AG04449 (cell line): ENCODE results near the gene ACSF2.

ENCODE experiments used
- CTCF ChIA-PET: fragments of 350-600 bp; formaldehyde crosslinking; extraction: SDS; loops from one replicate; lab custom pipeline; 2021; ENCODE audit warnings: antibody characterized with exemption; lab: Yijun Ruan, JAX
- POLR2A ChIA-PET: fragments of 400-600, 350-600 bp; formaldehyde crosslinking; extraction: SDS; loops from one replicate; lab custom pipeline; 2020; ENCODE audit warnings: antibody characterized with exemption, inconsistent platforms; lab: Yijun Ruan, JAX
- DNase-seq: peaks from one replicate; pipeline ENCODE4 v3.0.0-alpha.2; 2010; ENCODE audit warnings: low read depth, low spot score
- H3K4me3 ChIP-seq: 2 replicates; pipeline ENCODE4 v1.5.1; 2011; ENCODE audit warnings: low read depth, mild to moderate bottlenecking, control low read depth, low read length
- TF ChIP-seq, protein P1 (sequence below): IDR thresholded peaks from one replicate; pipeline ENCODE4 v1.5.1; 2011; ENCODE audit warnings: mild to moderate bottlenecking, moderate library complexity, low read length, control low read depth, inconsistent platforms; ENCODE audit not compliant: insufficient read depth; ENCODE audit errors: missing control alignments

ACSF2 gene

DNA sequence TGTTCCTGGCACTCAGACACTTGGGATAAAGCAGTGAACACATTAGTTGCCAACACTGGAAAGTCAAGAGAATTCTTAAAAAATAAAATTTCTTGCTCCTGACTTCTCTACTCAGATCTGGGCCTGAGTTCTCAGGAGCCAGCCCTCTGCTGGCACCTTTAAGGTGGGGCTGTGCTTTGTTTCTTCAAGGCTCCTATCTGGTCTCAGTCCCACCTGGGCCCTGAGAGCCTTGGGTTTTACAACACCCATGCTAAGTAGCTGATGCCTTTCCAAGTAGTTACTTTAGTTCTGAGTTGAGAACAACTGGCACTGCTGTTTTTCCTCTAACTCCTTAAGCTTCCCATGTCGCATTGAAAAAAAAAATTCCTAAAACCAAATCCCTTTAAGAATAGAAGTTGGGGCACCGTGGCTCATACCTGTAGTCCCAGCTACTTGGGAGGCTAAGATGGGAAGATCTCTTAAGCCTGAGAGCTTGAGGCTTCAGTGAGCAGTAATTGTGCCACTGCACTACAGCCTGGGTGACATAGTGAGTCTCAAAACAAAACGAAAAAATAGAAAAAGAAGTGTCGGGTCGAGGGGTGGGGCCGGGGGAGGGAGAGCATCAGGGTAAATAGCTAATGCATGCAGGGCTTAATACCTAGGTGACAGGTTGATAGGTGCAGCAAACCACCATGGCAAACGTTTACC, 26.1 kb downstream of the ACSF2 start:
- POLR2A ChIA-PET: interaction anchor here (0.7 kb wide), 1 partner anchor 24 kb away, joined by 3 read pairs; no protein-coding TSS in a partner anchor
- TF ChIP-seq, protein P1, sequence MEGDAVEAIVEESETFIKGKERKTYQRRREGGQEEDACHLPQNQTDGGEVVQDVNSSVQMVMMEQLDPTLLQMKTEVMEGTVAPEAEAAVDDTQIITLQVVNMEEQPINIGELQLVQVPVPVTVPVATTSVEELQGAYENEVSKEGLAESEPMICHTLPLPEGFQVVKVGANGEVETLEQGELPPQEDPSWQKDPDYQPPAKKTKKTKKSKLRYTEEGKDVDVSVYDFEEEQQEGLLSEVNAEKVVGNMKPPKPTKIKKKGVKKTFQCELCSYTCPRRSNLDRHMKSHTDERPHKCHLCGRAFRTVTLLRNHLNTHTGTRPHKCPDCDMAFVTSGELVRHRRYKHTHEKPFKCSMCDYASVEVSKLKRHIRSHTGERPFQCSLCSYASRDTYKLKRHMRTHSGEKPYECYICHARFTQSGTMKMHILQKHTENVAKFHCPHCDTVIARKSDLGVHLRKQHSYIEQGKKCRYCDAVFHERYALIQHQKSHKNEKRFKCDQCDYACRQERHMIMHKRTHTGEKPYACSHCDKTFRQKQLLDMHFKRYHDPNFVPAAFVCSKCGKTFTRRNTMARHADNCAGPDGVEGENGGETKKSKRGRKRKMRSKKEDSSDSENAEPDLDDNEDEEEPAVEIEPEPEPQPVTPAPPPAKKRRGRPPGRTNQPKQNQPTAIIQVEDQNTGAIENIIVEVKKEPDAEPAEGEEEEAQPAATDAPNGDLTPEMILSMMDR: no peak
- DNase-seq: no peak
- CTCF ChIA-PET: interaction anchor here (1.5 to 1.8 kb wide), 2 partner anchors 27 to 54 kb away, joined by 3 to 6 read pairs; partner anchors contain the start of gene RSAD1
- no peak overlapping the region for H3K4me3 ChIP-seq

DNA sequence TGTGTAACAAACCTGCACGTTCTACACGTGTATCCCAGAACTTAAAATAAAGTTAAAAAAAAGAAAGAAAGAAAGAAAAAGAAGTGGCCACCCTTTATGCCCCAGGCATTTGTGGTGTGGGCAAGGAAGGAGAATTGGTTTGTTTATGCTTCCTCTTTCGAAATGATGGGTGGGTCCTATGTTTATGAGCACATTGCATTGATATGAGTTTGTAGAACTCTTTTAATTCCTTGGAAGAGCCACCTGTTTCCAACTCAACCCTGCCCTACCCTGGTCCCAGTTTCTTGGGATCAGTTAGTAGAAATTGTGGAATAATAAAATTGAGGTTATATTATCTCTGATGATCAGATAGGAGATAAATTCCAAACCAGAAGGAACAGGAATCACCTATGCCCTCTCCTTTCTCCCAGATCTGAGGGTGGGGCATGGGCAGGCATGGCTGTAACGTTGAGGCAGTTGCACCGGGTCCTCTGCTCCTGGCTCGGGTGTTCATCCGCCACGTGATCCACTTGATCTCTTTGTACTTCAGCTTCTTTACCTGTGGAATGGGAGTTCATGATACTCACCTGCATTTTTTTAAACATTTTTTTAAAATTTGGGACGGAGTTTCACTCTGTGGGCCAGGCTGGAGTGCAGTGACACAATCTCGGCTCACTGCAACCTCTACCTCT, 26.7 kb downstream of the ACSF2 start:
- ChIA-PET CTCF (interaction anchor here (1.3 to 1.6 kb wide), 2 partner anchors 26 to 55 kb away, joined by 4 to 7 read pairs; partner anchors contain the start of gene LRRC59), POLR2A (no interaction called here)
- TF ChIP-seq, protein P1: no peak

DNA sequence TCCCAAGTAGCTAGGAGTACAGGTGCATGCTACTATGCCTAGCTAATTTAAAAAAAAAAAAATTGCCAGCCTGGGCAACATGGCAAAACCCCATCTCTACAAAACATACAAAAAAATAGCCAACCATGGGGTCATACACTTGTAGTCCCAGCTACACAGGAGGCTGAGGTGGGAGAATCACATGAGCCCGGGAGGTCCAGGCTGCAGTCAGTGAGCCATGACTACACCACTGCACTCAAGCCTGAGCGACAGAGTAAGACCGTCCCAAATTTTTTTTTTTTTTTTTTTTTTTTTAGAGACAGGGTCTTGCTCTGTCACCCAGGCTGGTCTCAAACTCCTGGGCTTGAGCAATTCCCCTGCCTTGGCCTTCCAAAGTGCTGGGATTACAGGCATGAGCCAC, 27.9 kb downstream of the ACSF2 start:
- POLR2A ChIA-PET: no interaction called here
- TF ChIP-seq, protein P1: no peak
- CTCF ChIA-PET: interaction anchor here (1.3 to 1.6 kb wide), 2 partner anchors 24 to 57 kb away, joined by 4 to 7 read pairs; partner anchors contain the start of gene LRRC59
- no peak overlapping the region for H3K4me3 ChIP-seq
- no peak for DNase-seq

More for the DNA sequence above, 26.7 kb downstream of the ACSF2 start:
- no peak overlapping the region for H3K4me3 ChIP-seq
- DNase-seq: no peak

DNA sequence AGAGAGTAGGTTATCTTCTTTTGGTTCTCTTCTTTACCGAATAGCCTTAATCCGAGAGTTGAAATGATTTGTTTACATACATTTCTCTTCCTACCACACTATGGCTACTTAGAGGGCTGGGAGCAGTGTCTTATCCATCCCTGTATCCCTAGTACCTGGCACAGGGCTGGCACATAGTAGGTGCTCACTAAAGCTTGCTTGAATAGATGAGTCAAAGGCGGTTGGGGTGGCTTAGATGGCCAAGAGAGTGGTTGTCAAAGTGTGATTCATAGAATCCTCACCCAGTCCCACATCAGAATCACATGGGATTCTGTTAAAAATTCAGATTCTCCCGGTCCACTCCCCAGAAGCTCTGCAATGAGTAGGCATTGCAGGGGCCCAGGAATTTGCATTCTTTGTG, 31.6 kb downstream of the ACSF2 start:
- CTCF ChIA-PET: interaction anchor here (0.9 to 4.1 kb wide), 4 partner anchors 10 to 61 kb away, joined by 3 to 24 read pairs (median 7); partner anchors contain the start of genes LRRC59 and RSAD1
- POLR2A ChIA-PET: no interaction called here
- TF ChIP-seq, protein P1: no peak
- DNase-seq: no peak
- no peak overlapping the region for H3K4me3 ChIP-seq

DNA sequence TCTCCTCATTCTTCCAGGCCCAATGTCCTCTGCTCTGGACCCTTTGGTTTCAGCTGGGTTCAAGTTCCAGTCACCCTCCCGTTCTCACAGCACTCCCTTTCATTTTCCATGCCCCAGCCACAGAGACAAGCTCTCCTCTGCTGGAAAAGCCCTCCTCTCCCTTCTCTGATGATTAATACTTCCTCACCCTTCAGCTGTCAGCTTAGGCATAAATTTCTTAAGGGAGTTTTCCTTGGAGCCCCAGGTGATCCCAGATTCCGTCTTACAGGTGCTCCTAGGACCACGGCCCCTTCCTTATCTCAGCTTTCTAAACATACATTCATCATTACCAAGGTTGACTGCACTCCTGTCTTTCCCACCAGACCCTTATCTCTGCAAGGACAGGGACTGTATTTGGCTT, 32.3 kb downstream of the ACSF2 start:
- DNase-seq: no peak
- no peak overlapping the region for H3K4me3 ChIP-seq
- ChIA-PET POLR2A (no interaction called here), CTCF (interaction anchor here (0.9 to 4.1 kb wide), 5 partner anchors 10 to 91 kb away, joined by 3 to 24 read pairs (median 5); partner anchors contain the start of genes LRRC59 and RSAD1)
- TF ChIP-seq, protein P1: no peak
